Measurements from ENCODE around the gene YES1.
"Not testable (repeated sequence)": the region's sequence is repeated elsewhere in the genome, so short reads cannot be mapped to it uniquely, and the experiment has no call there.

YES1 gene

GRCh38 chr18:682833-683232 lies 129.2 kb downstream of the YES1 start:
- no peak for TF ChIP-seq CTCF (conservative IDR thresholded peaks at IDR 0.05; ENCODE audit: control insufficient read depth, insufficient read depth, low read depth, low read length)

GRCh38 chr18:682416-682815 lies 129.6 kb downstream of the YES1 start:
- DNase-seq (ENCODE audit: low read depth): not testable (repeated sequence)

More at GRCh38 chr18:682833-683232, 129.2 kb downstream of the YES1 start:
- DNase-seq (ENCODE audit: low read depth): no peak
- H3K4me3 ChIP-seq (ENCODE audit: control insufficient read depth, low read depth, low read length): no peak overlapping the region

GRCh38 chr18:681985-682384 lies 130.1 kb downstream of the YES1 start:
- DNase-seq (ENCODE audit: low read depth): no peak
- no peak overlapping the region for H3K4me3 ChIP-seq (ENCODE audit: control insufficient read depth, low read depth, low read length)
- no peak for TF ChIP-seq CTCF (conservative IDR thresholded peaks at IDR 0.05; ENCODE audit: control insufficient read depth, insufficient read depth, low read depth, low read length)

More at GRCh38 chr18:682416-682815, 129.6 kb downstream of the YES1 start:
- H3K4me3 ChIP-seq (ENCODE audit: control insufficient read depth, low read depth, low read length): not testable (repeated sequence)

GRCh38 chr18:680392-680791 lies 131.7 kb downstream of the YES1 start:
- no peak for DNase-seq (ENCODE audit: low read depth)
- no peak overlapping the region for H3K4me3 ChIP-seq (ENCODE audit: control insufficient read depth, low read depth, low read length)
- no peak for TF ChIP-seq CTCF (conservative IDR thresholded peaks at IDR 0.05; ENCODE audit: control insufficient read depth, insufficient read depth, low read depth, low read length)

- DNase-seq (ENCODE audit: low read depth): no peak
- no peak for TF ChIP-seq CTCF (conservative IDR thresholded peaks at IDR 0.05; ENCODE audit: control insufficient read depth, insufficient read depth, low read depth, low read length)
- H3K4me3 ChIP-seq (ENCODE audit: control insufficient read depth, low read depth, low read length): no peak overlapping the region
Measured at GRCh38 chr18:679516-679915, 132.5 kb downstream of the YES1 start.

- no peak for DNase-seq (ENCODE audit: low read depth)
- no peak overlapping the region for H3K4me3 ChIP-seq (ENCODE audit: control insufficient read depth, low read depth, low read length)
- no peak for TF ChIP-seq CTCF (conservative IDR thresholded peaks at IDR 0.05; ENCODE audit: control insufficient read depth, insufficient read depth, low read depth, low read length)
Measured at GRCh38 chr18:678482-679182, 133.4 kb downstream of the YES1 start.

- no peak for TF ChIP-seq CTCF (conservative IDR thresholded peaks at IDR 0.05; ENCODE audit: control insufficient read depth, insufficient read depth, low read depth, low read length)
- H3K4me3 ChIP-seq (ENCODE audit: control insufficient read depth, low read depth, low read length): no peak overlapping the region
- DNase-seq (ENCODE audit: low read depth): peak; percentile 41
Measured at GRCh38 chr18:677951-678381, 134.1 kb downstream of the YES1 start.
